ENCODE results near the gene BCL10.

DNA sequence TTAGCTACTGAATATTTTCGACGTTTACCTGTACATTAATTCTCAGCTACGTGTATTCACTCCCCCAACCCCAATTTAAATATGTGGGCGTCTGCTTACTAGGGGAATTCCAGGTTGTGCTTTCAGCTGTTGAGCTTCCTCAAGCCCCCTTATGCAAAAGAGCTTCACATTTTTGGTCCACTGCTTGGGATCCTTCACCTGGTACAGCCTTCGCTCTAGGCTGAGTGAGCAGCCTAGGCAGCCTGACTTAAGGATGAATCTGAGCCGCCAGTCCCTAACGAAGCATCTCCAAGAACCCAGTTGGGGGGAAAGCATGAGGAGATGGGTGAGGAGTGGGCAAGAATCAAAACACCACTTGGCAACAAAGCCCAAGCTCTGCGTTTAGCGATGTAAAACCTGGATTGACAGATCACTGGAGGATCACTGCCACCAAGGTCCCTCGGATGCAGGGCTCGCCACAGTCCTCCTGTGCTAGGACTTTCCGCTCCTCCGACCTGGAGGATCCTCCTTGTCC lies 674 bp downstream of the BCL10 start:
- TF ChIP-seq, protein P1, sequence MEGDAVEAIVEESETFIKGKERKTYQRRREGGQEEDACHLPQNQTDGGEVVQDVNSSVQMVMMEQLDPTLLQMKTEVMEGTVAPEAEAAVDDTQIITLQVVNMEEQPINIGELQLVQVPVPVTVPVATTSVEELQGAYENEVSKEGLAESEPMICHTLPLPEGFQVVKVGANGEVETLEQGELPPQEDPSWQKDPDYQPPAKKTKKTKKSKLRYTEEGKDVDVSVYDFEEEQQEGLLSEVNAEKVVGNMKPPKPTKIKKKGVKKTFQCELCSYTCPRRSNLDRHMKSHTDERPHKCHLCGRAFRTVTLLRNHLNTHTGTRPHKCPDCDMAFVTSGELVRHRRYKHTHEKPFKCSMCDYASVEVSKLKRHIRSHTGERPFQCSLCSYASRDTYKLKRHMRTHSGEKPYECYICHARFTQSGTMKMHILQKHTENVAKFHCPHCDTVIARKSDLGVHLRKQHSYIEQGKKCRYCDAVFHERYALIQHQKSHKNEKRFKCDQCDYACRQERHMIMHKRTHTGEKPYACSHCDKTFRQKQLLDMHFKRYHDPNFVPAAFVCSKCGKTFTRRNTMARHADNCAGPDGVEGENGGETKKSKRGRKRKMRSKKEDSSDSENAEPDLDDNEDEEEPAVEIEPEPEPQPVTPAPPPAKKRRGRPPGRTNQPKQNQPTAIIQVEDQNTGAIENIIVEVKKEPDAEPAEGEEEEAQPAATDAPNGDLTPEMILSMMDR (IDR thresholded peaks at IDR 0.05) = no peak
- no peak for TF ChIP-seq POLR2AphosphoS5 (IDR thresholded peaks at IDR 0.05)

Data from prostate gland (tissue), 2 donors.